IMR-90 (cell line): Measurements from ENCODE around the gene CHRNB1. TPM values are rescaled to one million over a fixed set of nuclear protein-coding genes. Genes with fewer than 3 reads are reported as not detected.

Experiments used
- ATAC-seq: fragments of 200-7000 bp; cut with Tn5 transposase; 2 replicates; pipeline ENCODE4 v1.9.1; 2020; ENCODE audit warnings: low read depth, mild to moderate bottlenecking, moderate library complexity
- BruUV-seq: library from RNA; stranded (reverse); fragments of 400-500 nt; replicated peaks from 2 replicates; lab custom pipeline; 2021; lab: Mats Ljungman, UMichigan
- CTCF ChIA-PET: fragments of 300-600 bp; formaldehyde crosslinking; extraction: SDS; loops from one replicate; lab custom pipeline; 2021; ENCODE audit warnings: antibody characterized with exemption; lab: Yijun Ruan, JAX
- POLR2A ChIA-PET: fragments of 300-600 bp; sonication (Branson Sonifier 250); formaldehyde crosslinking; loops from one replicate; lab custom pipeline; 2022; ENCODE audit warnings: antibody characterized with exemption; ENCODE audit not compliant: unreplicated experiment; lab: Charles Lee
- DNase-seq: peaks from one replicate; pipeline ENCODE4 v3.0.0; 2013
- H2AFZ ChIP-seq: replicated peaks from 2 replicates; pipeline ENCODE3; 2013; ENCODE audit warnings: low read length, mild to moderate bottlenecking; ENCODE audit not compliant: poor library complexity
- H2AK5ac ChIP-seq: 2 replicates; pipeline ENCODE4 v1.6.1; 2013; ENCODE audit warnings: low read depth, low read length, inconsistent platforms
- H2AK9ac ChIP-seq: replicated peaks from 2 replicates; pipeline ENCODE3; 2013; ENCODE audit warnings: mild to moderate bottlenecking, low read depth, low read length, moderate library complexity; ENCODE audit not compliant: poor library complexity
- H2BK120ac ChIP-seq: 2 replicates; pipeline ENCODE4 v1.6.1; 2013; ENCODE audit warnings: low read depth, low read length, inconsistent platforms
- H2BK15ac ChIP-seq: 3 replicates; pipeline ENCODE4 v1.6.1; 2013; ENCODE audit warnings: low read depth, low read length, inconsistent platforms
- H2BK20ac ChIP-seq: 2 replicates; pipeline ENCODE4 v1.6.1; 2013; ENCODE audit warnings: low read depth, mild to moderate bottlenecking, inconsistent platforms, low read length, moderate library complexity
- H2BK5ac ChIP-seq: 2 replicates; pipeline ENCODE4 v1.6.1; 2013; ENCODE audit warnings: mild to moderate bottlenecking, low read depth, low read length, inconsistent platforms; ENCODE audit not compliant: poor library complexity, severe bottlenecking
- H3K14ac ChIP-seq: replicated peaks from 2 replicates; pipeline ENCODE4 v1.6.1; 2013; ENCODE audit warnings: low read depth, low read length, inconsistent platforms
- H3K18ac ChIP-seq: 2 replicates; pipeline ENCODE4 v1.6.1; 2013; ENCODE audit warnings: low read depth, low read length, control low read depth
- H3K23ac ChIP-seq: 2 replicates; pipeline ENCODE4 v1.6.1; 2013; ENCODE audit warnings: low read depth, low read length, inconsistent platforms
- H3K27ac ChIP-seq: 2 replicates; pipeline ENCODE4 v1.5.1; 2013; ENCODE audit warnings: mild to moderate bottlenecking, control low read depth, low read length; ENCODE audit not compliant: insufficient read depth
- H3K27me3 ChIP-seq: 2 replicates; pipeline ENCODE4 v1.6.1; 2013; ENCODE audit warnings: low read length; ENCODE audit not compliant: control insufficient read depth, insufficient read depth
- H3K36me3 ChIP-seq: 2 replicates; pipeline ENCODE4 v1.6.1; 2013; ENCODE audit warnings: low read length, mixed read lengths; ENCODE audit not compliant: control insufficient read depth, insufficient read depth
- H3K4ac ChIP-seq: 2 replicates; pipeline ENCODE4 v1.6.1; 2013; ENCODE audit warnings: low read depth, low read length, inconsistent platforms
- H3K4me1 ChIP-seq: 2 replicates; pipeline ENCODE4 v1.6.1; 2013; ENCODE audit warnings: low read length, mixed read lengths; ENCODE audit not compliant: control insufficient read depth, insufficient read depth
- H3K4me2 ChIP-seq: 2 replicates; pipeline ENCODE4 v1.6.1; 2013; ENCODE audit warnings: low read depth, mild to moderate bottlenecking, control low read depth, low read length, moderate library complexity
- H3K4me3 ChIP-seq: 2 replicates; pipeline ENCODE4 v1.5.1; 2013; ENCODE audit warnings: low read depth, mild to moderate bottlenecking, control low read depth, low read length, moderate library complexity; ENCODE audit not compliant: insufficient read depth
- H3K56ac ChIP-seq: 2 replicates; pipeline ENCODE4 v1.6.1; 2013; ENCODE audit warnings: low read length, inconsistent platforms; ENCODE audit not compliant: insufficient read depth; ENCODE audit errors: extremely low read depth
- H3K79me1 ChIP-seq, 2 experiments: 2 replicates each; pipeline ENCODE4 v1.6.1; 2013; ENCODE audit warnings: low read length in 2 of 2, inconsistent platforms in 1 of 2, low read depth in 1 of 2
- H3K9ac ChIP-seq: 2 replicates; pipeline ENCODE4 v1.6.1; 2013; ENCODE audit warnings: low read depth, low read length, control low read depth
- H3K9me1 ChIP-seq: 2 replicates; pipeline ENCODE4 v1.6.1; 2013; ENCODE audit warnings: low read length, inconsistent platforms; ENCODE audit not compliant: insufficient read depth
- H3K9me3 ChIP-seq: 2 replicates; pipeline ENCODE4 v1.6.1; 2013; ENCODE audit warnings: low read length; ENCODE audit not compliant: control insufficient read depth, insufficient read depth
- H4K20me1 ChIP-seq: 2 replicates; pipeline ENCODE4 v1.6.1; 2013; ENCODE audit warnings: low read length, inconsistent platforms; ENCODE audit not compliant: insufficient read depth
- H4K5ac ChIP-seq: 2 replicates; pipeline ENCODE4 v1.6.1; 2013; ENCODE audit warnings: mild to moderate bottlenecking, low read depth, low read length, control low read depth
- H4K8ac ChIP-seq, 2 experiments: 2 replicates each; pipeline ENCODE4 v1.6.1; 2013; ENCODE audit warnings: low read depth in 2 of 2, low read length in 2 of 2, control low read depth in 1 of 2, inconsistent platforms in 1 of 2
- H4K91ac ChIP-seq: 2 replicates; pipeline ENCODE4 v1.6.1; 2013; ENCODE audit warnings: low read depth, low read length, inconsistent platforms; ENCODE audit not compliant: insufficient read depth
- BHLHE40 ChIP-seq: fragments of 150-350 bp; IDR thresholded peaks from 2 replicates; pipeline ENCODE4 v1.6.1; 2016; ENCODE audit warnings: mild to moderate bottlenecking, low read depth, low read length
- CEBPB ChIP-seq: IDR thresholded peaks from 2 replicates; pipeline ENCODE4 v1.6.1; 2012; ENCODE audit warnings: low read depth, low read length, improper control_type of control experiment
- CHD1 ChIP-seq: IDR thresholded peaks from 2 replicates; pipeline ENCODE4 v1.6.1; 2012; ENCODE audit warnings: low read depth, low read length, improper control_type of control experiment
- CTCF ChIP-seq: conservative IDR thresholded peaks from 2 replicates; pipeline ENCODE4 v1.5.1; 2012; ENCODE audit warnings: mild to moderate bottlenecking, low read depth, low read length, improper control_type of control experiment
- ELK1 ChIP-seq: fragments of 150-350 bp; IDR thresholded peaks from 2 replicates; pipeline ENCODE4 v1.6.1; 2016; ENCODE audit warnings: low read depth, mild to moderate bottlenecking, low read length, moderate library complexity, borderline replicate concordance
- FOS ChIP-seq: fragments of 150-350 bp; IDR thresholded peaks from 2 replicates; pipeline ENCODE4 v1.6.1; 2016; ENCODE audit warnings: low read depth, low read length
- MAFK ChIP-seq: IDR thresholded peaks from 2 replicates; pipeline ENCODE4 v1.6.1; 2012; ENCODE audit warnings: low read depth, low read length, improper control_type of control experiment
- MAZ ChIP-seq: IDR thresholded peaks from 2 replicates; pipeline ENCODE4 v1.6.1; 2012; ENCODE audit warnings: low read depth, mild to moderate bottlenecking, low read length, improper control_type of control experiment, moderate library complexity, borderline replicate concordance
- MXI1 ChIP-seq: IDR thresholded peaks from 2 replicates; pipeline ENCODE4 v1.6.1; 2012; ENCODE audit warnings: low read depth, mild to moderate bottlenecking, low read length, moderate library complexity, borderline replicate concordance
- NFE2L2 ChIP-seq: fragments of 150-350 bp; IDR thresholded peaks from 2 replicates; pipeline ENCODE4 v1.6.1; 2016; ENCODE audit warnings: low read depth, mild to moderate bottlenecking, low read length
- POLR2A ChIP-seq: IDR thresholded peaks from 2 replicates; pipeline ENCODE4 v1.6.1; 2012; ENCODE audit warnings: mild to moderate bottlenecking, low read depth, low read length
- RAD21 ChIP-seq: IDR thresholded peaks from 2 replicates; pipeline ENCODE4 v1.6.1; 2012; ENCODE audit warnings: low read length, improper control_type of control experiment
- RCOR1 ChIP-seq: IDR thresholded peaks from 2 replicates; pipeline ENCODE4 v1.6.1; 2012; ENCODE audit warnings: mild to moderate bottlenecking, low read length, improper control_type of control experiment; ENCODE audit not compliant: insufficient replicate concordance
- RFX5 ChIP-seq: IDR thresholded peaks from 2 replicates; pipeline ENCODE4 v1.8.0; 2012; ENCODE audit warnings: low read depth, mild to moderate bottlenecking, low read length, moderate library complexity
- SMC3 ChIP-seq: fragments of 150-350 bp; IDR thresholded peaks from 2 replicates; pipeline ENCODE4 v1.6.1; 2016; ENCODE audit warnings: low read depth, mild to moderate bottlenecking, antibody characterized with exemption, low read length, moderate library complexity
- USF2 ChIP-seq: fragments of 150-350 bp; IDR thresholded peaks from 2 replicates; pipeline ENCODE4 v1.6.1; 2017; ENCODE audit warnings: mild to moderate bottlenecking, antibody characterized with exemption, low read length, low read depth
- WGBS, 2 experiments: methylation state at CpG; one replicate each; pipeline versions ENCODE4 v1.1.5 to v1.1.7; 2013; ENCODE audit warnings: missing lambda C conversion rate in 2 of 2; ENCODE audit not compliant: insufficient read length in 1 of 2; ENCODE audit errors: extremely low coverage in 2 of 2; 5-methylcytosine and 5-hydroxymethylcytosine counted together
- dilution Hi-C: fragments of 300-500 bp; cut with HindIII; formaldehyde crosslinking; loops from one replicate; pipeline ENCODE4 v1.14.3; 2018; ENCODE audit warnings: low sequenced_read_pairs; ENCODE audit not compliant: unreplicated experiment
- in situ Hi-C: fragments of 300-500 bp; cut with MboI; formaldehyde crosslinking; loops from 3 replicates; pipeline ENCODE4 v1.14.3; 2019; ENCODE audit warnings: low sequenced_read_pairs, inconsistent platforms, mixed read lengths
- intact Hi-C: fragments of 100-400 bp; cut with micrococcal nuclease; formaldehyde crosslinking; loops from 2 replicates; pipeline ENCODE4 v1.10.0; 2022
- polyA plus RNA-seq, 3 experiments: library from polyadenylated mRNA; depleted of rRNA; stranded (reverse); fragments of >200 nt; gene quantifications; 2 replicates each; pipeline ENCODE4 v1.2.3, GENCODE V29; 2012; ENCODE audit warnings: low replicate concordance in 1 of 3
- total RNA-seq: library from RNA; depleted of rRNA; stranded (reverse); fragments of >200 nt; gene quantifications from 2 replicates; pipeline ENCODE4 v1.2.3, GENCODE V29; 2012

The CHRNB1 gene
- total and polyA plus RNA-seq, 2 of the 4 experiments (the other 2 are of a cell fraction) = 4.3 to 6.0 TPM

GRCh38 chr17:7491583-7491982, 46.7 kb downstream of the CHRNB1 start:
- intact Hi-C loops (no loop called here), dilution Hi-C loops (no loop called here), in situ Hi-C loops (no loop called here)
- Histone ChIP-seq H3K9me3 (no peaks in the 10 kb centered on the region), H2BK120ac (no peak overlapping the region), H2AFZ (no peak overlapping the region), H2BK20ac (no peak overlapping the region), H3K36me3 (peaks cover 19% of the 10 kb centered on the region), H3K27ac (no peak overlapping the region), H3K18ac (no peak overlapping the region), H2AK5ac (no peak overlapping the region), H2BK15ac (no peak overlapping the region), H4K8ac (no peak overlapping the region), H3K56ac (no peak overlapping the region), H3K4ac (no peak overlapping the region), H3K79me1 (peaks cover 16 to 73% of the 10 kb centered on the region in 2 experiments), H3K23ac (no peak overlapping the region), H3K14ac (no peak overlapping the region), H3K9ac (no peak overlapping the region), H3K27me3 (no peaks in the 10 kb centered on the region), H2BK5ac (no peak overlapping the region), H4K20me1 (peaks cover 98% of the 10 kb centered on the region), H3K4me1 (peaks cover 2% of the 10 kb centered on the region; the same call in 1 of the 2 replicates), H3K4me2 (no peak overlapping the region), H2AK9ac (no peak overlapping the region), H3K4me3 (no peak overlapping the region), H3K9me1 (peaks cover 10% of the 10 kb centered on the region; the same call in 1 of the 2 replicates), H4K5ac (no peak overlapping the region), H4K91ac (no peak overlapping the region)
- no TSS peak for BruUV-seq
- no CpG with 5 or more reads among the region's 1 CpG for WGBS, 2 experiments
- no peak for DNase-seq
- TF ChIP-seq ELK1 (no peak), CHD1 (no peak), SMC3 (no peak), BHLHE40 (no peak), FOS (no peak), POLR2A (no peak), USF2 (no peak), RFX5 (no peak), RAD21 (no peak), MAZ (no peak), NFE2L2 (no peak), CTCF (no peak), CEBPB (no peak), RCOR1 (no peak), MXI1 (no peak), MAFK (no peak)
- ChIA-PET CTCF (no interaction called here), POLR2A (interaction anchor here (0.6 kb wide), 1 partner anchor 11 kb away, joined by 5 read pairs; no protein-coding TSS in a partner anchor)
- no peak for ATAC-seq
